RPMI8226 (cell line): Measurements from ENCODE around the gene RAB3B.

Experiments used
- DNase-seq: peaks from one replicate; pipeline ENCODE4 v3.0.0-alpha.2; 2015

The RAB3B gene

GRCh38 chr1:51955797-51956527, 34.5 kb downstream of the RAB3B start:
- no peak for DNase-seq

- no peak for DNase-seq
Measured at GRCh38 chr1:51954783-51955182, 35.7 kb downstream of the RAB3B start.

GRCh38 chr1:51953079-51953478, 37.4 kb downstream of the RAB3B start:
- DNase-seq: no peak

GRCh38 chr1:51952638-51953037, 37.9 kb downstream of the RAB3B start:
- DNase-seq: no peak

- no peak for DNase-seq
Measured at GRCh38 chr1:51950701-51951100, 39.8 kb downstream of the RAB3B start.

GRCh38 chr1:51949014-51949702, 41.3 kb downstream of the RAB3B start:
- no peak for DNase-seq

GRCh38 chr1:51948491-51948915, 42.0 kb downstream of the RAB3B start:
- no peak for DNase-seq

- no peak for DNase-seq
Measured at GRCh38 chr1:51946300-51946699, 44.2 kb downstream of the RAB3B start.

- no peak for DNase-seq
Measured at GRCh38 chr1:51945591-51945990, 44.9 kb downstream of the RAB3B start.

GRCh38 chr1:51942281-51942680, 48.2 kb downstream of the RAB3B start:
- DNase-seq: no peak

- DNase-seq: no peak
Measured at GRCh38 chr1:51941528-51941927, 49.0 kb downstream of the RAB3B start.

GRCh38 chr1:51937112-51937511, 53.4 kb downstream of the RAB3B start:
- no peak for DNase-seq

GRCh38 chr1:51936531-51936930, 54.0 kb downstream of the RAB3B start:
- DNase-seq: peak; percentile 15

GRCh38 chr1:51933344-51933743, 57.2 kb downstream of the RAB3B start:
- no peak for DNase-seq

- DNase-seq: no peak
Measured at GRCh38 chr1:51930329-51930728, 60.2 kb downstream of the RAB3B start.

GRCh38 chr1:51928896-51929295, 61.6 kb downstream of the RAB3B start:
- DNase-seq: no peak

- no peak for DNase-seq
Measured at GRCh38 chr1:51927029-51927428, 63.5 kb downstream of the RAB3B start.

GRCh38 chr1:51926171-51926812, 64.2 kb downstream of the RAB3B start:
- DNase-seq: no peak

GRCh38 chr1:51924455-51924854, 66.0 kb downstream of the RAB3B start:
- no peak for DNase-seq

GRCh38 chr1:51922040-51922439, 68.5 kb downstream of the RAB3B start:
- no peak for DNase-seq

GRCh38 chr1:51920130-51920529, 70.4 kb downstream of the RAB3B start:
- DNase-seq: no peak

GRCh38 chr1:51919684-51920083, 70.8 kb downstream of the RAB3B start:
- no peak for DNase-seq

GRCh38 chr1:51916587-51917405, 73.7 kb downstream of the RAB3B start:
- DNase-seq: no peak
